A673 (cell line): Measurements from ENCODE around the gene LDOC1. TPM values are rescaled to one million over a fixed set of nuclear protein-coding genes. Genes with fewer than 3 reads are reported as not detected.

Experiments used
- Bru-seq: library from RNA; stranded (reverse); fragments of 400-500 nt; gene quantifications from one replicate; lab custom pipeline; 2021; lab: Mats Ljungman, UMichigan
- BruChase-seq, 2 experiments: library from RNA; stranded (reverse); fragments of 400-500 nt; gene quantifications; one replicate each; lab custom pipeline; 2021; lab: Mats Ljungman, UMichigan
- BruUV-seq: library from RNA; stranded (reverse); fragments of 400-500 nt; replicated peaks from 2 replicates; lab custom pipeline; 2021; lab: Mats Ljungman, UMichigan
- CTCF ChIA-PET: fragments of 300-600 bp; sonication (Branson Sonifier 250); formaldehyde crosslinking; loops from one replicate; lab custom pipeline; 2022; ENCODE audit warnings: antibody characterized with exemption; lab: Charles Lee
- POLR2A ChIA-PET: fragments of 300-600 bp; sonication (Branson Sonifier 250); formaldehyde crosslinking; loops from one replicate; lab custom pipeline; 2022; ENCODE audit warnings: antibody characterized with exemption; ENCODE audit not compliant: low non-redundant PET; lab: Charles Lee
- DNase-seq: peaks from one replicate; pipeline ENCODE4 v3.0.0-alpha.2; 2015; ENCODE audit warnings: low spot score
- H3K27ac ChIP-seq: fragments of 200-600 bp; sonication (generic); 2 replicates; pipeline ENCODE4 v1.5.1; 2016; ENCODE audit warnings: mixed run types, low read depth, mild to moderate bottlenecking, mixed read lengths, antibody characterized with exemption, low read length; ENCODE audit not compliant: poor library complexity, severe bottlenecking
- H3K27me3 ChIP-seq: fragments of 200-600 bp; sonication (generic); replicated peaks from 2 replicates; pipeline ENCODE4 v1.6.1; 2017; ENCODE audit warnings: mixed run types, low read depth, mild to moderate bottlenecking, mixed read lengths, antibody characterized with exemption, low read length; ENCODE audit not compliant: insufficient read depth, poor library complexity
- H3K36me3 ChIP-seq: fragments of 200-600 bp; sonication (generic); 2 replicates; pipeline ENCODE4 v1.6.1; 2016; ENCODE audit warnings: mixed run types, mild to moderate bottlenecking, mixed read lengths, antibody characterized with exemption, low read length; ENCODE audit not compliant: insufficient read depth, poor library complexity, severe bottlenecking
- H3K4me1 ChIP-seq: fragments of 200-600 bp; sonication (generic); 2 replicates; pipeline ENCODE4 v1.6.1; 2017; ENCODE audit warnings: mixed run types, mild to moderate bottlenecking, mixed read lengths, antibody characterized with exemption, low read length; ENCODE audit not compliant: insufficient read depth, poor library complexity, severe bottlenecking
- H3K4me3 ChIP-seq: fragments of 200-600 bp; sonication (generic); 2 replicates; pipeline ENCODE4 v1.5.1; 2016; ENCODE audit warnings: low read depth, mixed run types, mild to moderate bottlenecking, mixed read lengths, low read length; ENCODE audit not compliant: poor library complexity, severe bottlenecking
- H3K9me3 ChIP-seq: fragments of 200-600 bp; sonication (generic); 2 replicates; pipeline ENCODE4 v1.6.1; 2016; ENCODE audit warnings: mixed run types, low read depth, mild to moderate bottlenecking, mixed read lengths, antibody characterized with exemption, low read length; ENCODE audit not compliant: poor library complexity, severe bottlenecking
- EZH2 ChIP-seq: fragments of 200-600 bp; sonication (generic); IDR thresholded peaks from 2 replicates; pipeline ENCODE4 v1.6.1; 2017; ENCODE audit warnings: borderline replicate concordance, low read depth, mild to moderate bottlenecking, mixed read lengths, antibody characterized with exemption, low read length; ENCODE audit not compliant: poor library complexity, severe bottlenecking
- intact Hi-C: fragments of 100-400 bp; cut with micrococcal nuclease; formaldehyde crosslinking; loops from one replicate; pipeline ENCODE4 v1.10.0; 2022; ENCODE audit not compliant: unreplicated experiment
- long read RNA-seq: library from polyadenylated mRNA; stranded (forward); transcript quantifications from one replicate; pipeline ENCODE4 v2.0.0, GENCODE V29; 2022
- total RNA-seq: library from RNA; stranded (reverse); gene quantifications from 2 replicates; pipeline ENCODE4 v1.2.3, GENCODE V29; 2021
- TF ChIP-seq, protein P1 (sequence below): fragments of 300-800, 200-600 bp; sonication (generic); conservative IDR thresholded peaks from 2 replicates; pipeline ENCODE4 v1.5.1; 2017; ENCODE audit warnings: low read depth, mild to moderate bottlenecking, antibody characterized with exemption, low read length, moderate library complexity, mixed read lengths

The LDOC1 gene
- not detected in 2 replicates for total RNA-seq
- Bru-seq, nascent RNA = not detected
- not detected for BruChase-seq, experiment 1, labeled RNA remaining after a 2-hour chase
- BruChase-seq, experiment 2, labeled RNA remaining after a 6-hour chase = not detected
- long read RNA-seq = 0 reads

- Histone ChIP-seq H3K27ac (no peak within 1 kb of the TSS), H3K4me3 (no peak within 1 kb of the TSS), H3K36me3 (no peaks in the 10 kb centered on the region), H3K4me1 (no peaks in the 10 kb centered on the region), H3K9me3 (no peaks in the 10 kb centered on the region), H3K27me3 (no peaks in the 10 kb centered on the region)
- ChIA-PET CTCF (no interaction called here), POLR2A (no interaction called here)
- no peak for TF ChIP-seq EZH2
- TF ChIP-seq, protein P1, sequence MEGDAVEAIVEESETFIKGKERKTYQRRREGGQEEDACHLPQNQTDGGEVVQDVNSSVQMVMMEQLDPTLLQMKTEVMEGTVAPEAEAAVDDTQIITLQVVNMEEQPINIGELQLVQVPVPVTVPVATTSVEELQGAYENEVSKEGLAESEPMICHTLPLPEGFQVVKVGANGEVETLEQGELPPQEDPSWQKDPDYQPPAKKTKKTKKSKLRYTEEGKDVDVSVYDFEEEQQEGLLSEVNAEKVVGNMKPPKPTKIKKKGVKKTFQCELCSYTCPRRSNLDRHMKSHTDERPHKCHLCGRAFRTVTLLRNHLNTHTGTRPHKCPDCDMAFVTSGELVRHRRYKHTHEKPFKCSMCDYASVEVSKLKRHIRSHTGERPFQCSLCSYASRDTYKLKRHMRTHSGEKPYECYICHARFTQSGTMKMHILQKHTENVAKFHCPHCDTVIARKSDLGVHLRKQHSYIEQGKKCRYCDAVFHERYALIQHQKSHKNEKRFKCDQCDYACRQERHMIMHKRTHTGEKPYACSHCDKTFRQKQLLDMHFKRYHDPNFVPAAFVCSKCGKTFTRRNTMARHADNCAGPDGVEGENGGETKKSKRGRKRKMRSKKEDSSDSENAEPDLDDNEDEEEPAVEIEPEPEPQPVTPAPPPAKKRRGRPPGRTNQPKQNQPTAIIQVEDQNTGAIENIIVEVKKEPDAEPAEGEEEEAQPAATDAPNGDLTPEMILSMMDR = no peak
- DNase-seq = no peak
- no TSS peak for BruUV-seq
- intact Hi-C loops = no loop called here
Measured at GRCh38 chrX:141176586-141177451, at the start of gene LDOC1. TSS of gene LDOC1 (minus strand) at chrX:141177129. CDS start at chrX:141177021, 108 bp downstream.

GRCh38 chrX:141221611-141222010 is 44.7 kb upstream of the LDOC1 start:
- Histone ChIP-seq H3K9me3 (peaks cover 6% of the 10 kb centered on the region), H3K27ac (no peak overlapping the region), H3K36me3 (no peaks in the 10 kb centered on the region), H3K27me3 (no peaks in the 10 kb centered on the region), H3K4me3 (no peak overlapping the region), H3K4me1 (no peaks in the 10 kb centered on the region)
- BruUV-seq = no TSS peak
- ChIA-PET CTCF (no interaction called here), POLR2A (no interaction called here)
- TF ChIP-seq, protein P1 = no peak
- no peak for TF ChIP-seq EZH2
- intact Hi-C loops = no loop called here
- no peak for DNase-seq

- CTCF ChIA-PET = no interaction called here
- BruUV-seq = no TSS peak
- DNase-seq = no peak
Measured at GRCh38 chrX:141220342-141221008, 43.5 kb upstream of the LDOC1 start.

More at GRCh38 chrX:141220342-141221008, 43.5 kb upstream of the LDOC1 start:
- intact Hi-C loops = no loop called here
- Histone ChIP-seq H3K27ac (no peak overlapping the region), H3K27me3 (no peaks in the 10 kb centered on the region), H3K4me1 (no peaks in the 10 kb centered on the region), H3K36me3 (no peaks in the 10 kb centered on the region), H3K4me3 (no peak overlapping the region), H3K9me3 (peaks cover 6% of the 10 kb centered on the region)
- no peak for TF ChIP-seq EZH2
- TF ChIP-seq, protein P1 = no peak
- POLR2A ChIA-PET = no interaction called here
